ENCODE data around the gene DPP4. TPM values are rescaled to one million over a fixed set of nuclear protein-coding genes. Genes with fewer than 3 reads are reported as not detected.

Gene DPP4
- polyA plus RNA-seq, 1 donor from 2014 or later: not detected

GRCh38 chr2:161974461-161974860, 99.6 kb downstream of the DPP4 start:
- Histone ChIP-seq H3K27me3 (ENCODE audit: insufficient read depth, low read depth, low read length) (no peaks in the 10 kb centered on the region), H3F3A (ENCODE audit: insufficient read depth, low read length, poor library complexity, severe bottlenecking) (no peaks in the 10 kb centered on the region), H3K36me3 (ENCODE audit: insufficient read depth, low read length) (no peaks in the 10 kb centered on the region), H3K9me3 (ENCODE audit: low read length) (no peaks in the 10 kb centered on the region), H2AFZ (ENCODE audit: low read depth, low read length) (no peak overlapping the region), H3K4me3 (ENCODE audit: low read length) (no peak overlapping the region), H3K27ac (ENCODE audit: low read length) (no peak overlapping the region), H3K4me2 (ENCODE audit: low read length) (no peak overlapping the region), H4K20me1 (ENCODE audit: insufficient read depth) (no peaks in the 10 kb centered on the region), H3K9me2 (ENCODE audit: insufficient read depth, low read length) (no peaks in the 10 kb centered on the region), H3K79me2 (replicated peaks; ENCODE audit: insufficient read depth, low read length) (no peaks in the 10 kb centered on the region), H3K9ac (ENCODE audit: low read length) (no peak overlapping the region)
- TF ChIP-seq EZH2 (IDR thresholded peaks at IDR 0.05; ENCODE audit: borderline replicate concordance, insufficient read depth, low read length, poor library complexity, severe bottlenecking): no peak
- no peak for TF ChIP-seq POLR2AphosphoS5 (IDR thresholded peaks at IDR 0.05)
- TF ChIP-seq RAD21 (conservative IDR thresholded peaks at IDR 0.05): no peak

DNA sequence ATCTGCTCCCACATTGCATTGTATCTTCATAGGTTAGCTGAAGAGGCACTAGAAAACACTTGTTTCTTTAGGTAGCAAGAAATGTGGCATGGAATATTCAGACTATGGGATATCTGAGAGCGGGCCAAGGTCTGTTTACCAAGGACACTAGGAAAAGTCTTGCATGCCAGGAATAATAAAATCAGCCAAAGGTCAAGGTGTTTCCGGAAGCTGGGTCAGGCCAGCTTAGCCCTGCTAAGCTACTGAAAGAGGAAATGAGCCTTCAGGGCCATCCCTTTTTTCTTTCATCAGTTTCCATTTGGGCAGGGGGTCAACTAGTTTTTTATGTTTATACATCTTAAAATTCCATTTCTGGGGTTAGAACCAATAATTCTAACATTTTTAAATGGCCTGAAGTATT, 101.1 kb downstream of the DPP4 start:
- Histone ChIP-seq H3K9me2 (ENCODE audit: insufficient read depth, low read length) (no peaks in the 10 kb centered on the region), H3F3A (ENCODE audit: insufficient read depth, low read length, poor library complexity, severe bottlenecking) (no peaks in the 10 kb centered on the region), H3K36me3 (ENCODE audit: insufficient read depth, low read length) (no peaks in the 10 kb centered on the region), H3K9me3 (ENCODE audit: low read length) (no peaks in the 10 kb centered on the region), H3K27me3 (ENCODE audit: insufficient read depth, low read depth, low read length) (no peaks in the 10 kb centered on the region), H3K27ac (ENCODE audit: low read length) (no peak overlapping the region), H3K4me2 (ENCODE audit: low read length) (no peak overlapping the region), H3K4me3 (ENCODE audit: low read length) (no peak overlapping the region), H3K79me2 (replicated peaks; ENCODE audit: insufficient read depth, low read length) (no peaks in the 10 kb centered on the region), H3K9ac (ENCODE audit: low read length) (no peak overlapping the region), H4K20me1 (ENCODE audit: insufficient read depth) (no peaks in the 10 kb centered on the region), H2AFZ (ENCODE audit: low read depth, low read length) (no peak overlapping the region)
- TF ChIP-seq REST (IDR thresholded peaks at IDR 0.05; ENCODE audit: borderline replicate concordance): no peak
- TF ChIP-seq MXI1 (conservative IDR thresholded peaks at IDR 0.05; ENCODE audit: poor library complexity, severe bottlenecking): no peak
- TF ChIP-seq EZH2 (IDR thresholded peaks at IDR 0.05; ENCODE audit: borderline replicate concordance, insufficient read depth, low read length, poor library complexity, severe bottlenecking): no peak
- no peak for TF ChIP-seq EP300 (conservative IDR thresholded peaks at IDR 0.05; ENCODE audit: poor library complexity, severe bottlenecking)
- TF ChIP-seq RAD21 (conservative IDR thresholded peaks at IDR 0.05): no peak
- no peak for TF ChIP-seq TAF1 (IDR thresholded peaks at IDR 0.05; ENCODE audit: low read depth)
- TF ChIP-seq CTCF (IDR thresholded peaks at IDR 0.05; ENCODE audit: poor library complexity, severe bottlenecking): no peak
- no peak for TF ChIP-seq SMC3 (conservative IDR thresholded peaks at IDR 0.05; ENCODE audit: poor library complexity)
- no peak for TF ChIP-seq POLR2AphosphoS5 (IDR thresholded peaks at IDR 0.05)

DNA sequence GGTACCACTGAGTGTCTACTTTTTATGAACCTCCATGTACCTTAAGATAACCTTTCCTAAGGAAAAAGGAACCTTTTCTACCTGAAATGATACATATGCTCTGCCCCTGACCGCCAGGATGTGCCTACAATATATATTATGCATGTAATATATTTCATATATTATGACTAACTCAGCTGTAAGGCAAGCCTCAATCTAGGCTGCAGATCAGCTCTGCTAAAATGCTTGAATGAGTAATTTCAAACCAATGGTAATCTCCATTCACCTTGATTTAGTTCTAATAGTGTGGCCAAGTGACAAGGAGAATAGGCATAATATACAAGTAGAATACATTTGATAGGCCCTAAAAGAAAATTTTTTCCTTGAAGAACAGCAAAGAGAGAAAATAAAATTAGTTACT, 101.8 kb downstream of the DPP4 start:
- Histone ChIP-seq H3K9me3 (ENCODE audit: low read length) (no peaks in the 10 kb centered on the region), H3K27me3 (ENCODE audit: insufficient read depth, low read depth, low read length) (no peaks in the 10 kb centered on the region), H4K20me1 (ENCODE audit: insufficient read depth) (no peaks in the 10 kb centered on the region), H3K9me2 (ENCODE audit: insufficient read depth, low read length) (no peaks in the 10 kb centered on the region), H3K27ac (ENCODE audit: low read length) (no peak overlapping the region), H3F3A (ENCODE audit: insufficient read depth, low read length, poor library complexity, severe bottlenecking) (no peaks in the 10 kb centered on the region), H3K4me2 (ENCODE audit: low read length) (no peak overlapping the region), H3K79me2 (replicated peaks; ENCODE audit: insufficient read depth, low read length) (no peaks in the 10 kb centered on the region), H3K36me3 (ENCODE audit: insufficient read depth, low read length) (no peaks in the 10 kb centered on the region), H3K9ac (ENCODE audit: low read length) (no peak overlapping the region), H3K4me3 (ENCODE audit: low read length) (no peak overlapping the region), H2AFZ (ENCODE audit: low read depth, low read length) (no peak overlapping the region)
- TF ChIP-seq EZH2 (IDR thresholded peaks at IDR 0.05; ENCODE audit: borderline replicate concordance, insufficient read depth, low read length, poor library complexity, severe bottlenecking): no peak

Measured in neural cell (in vitro differentiated cells).